Measurements from ENCODE around the gene CTNND2. TPM values are rescaled to one million over a fixed set of nuclear protein-coding genes. Genes with fewer than 3 reads are reported as not detected.

Gene CTNND2
- polyA plus RNA-seq, 1 of the 3 experiments (the other 2 are of a cell fraction) = not detected

GRCh38 chr5:11547140-11547539 lies 357.1 kb downstream of the CTNND2 start (continued):
- TF ChIP-seq CTCF (IDR thresholded peaks at IDR 0.05) = no peak

- POLR2A ChIA-PET = no interaction called here
- Histone ChIP-seq H3K9ac (no peak overlapping the region), H3K36me3 (replicated peaks in 1 of 2; ENCODE audit: control insufficient read depth in 1 of 2, insufficient read depth in 2 of 2, low read length in 1 of 2) (no peaks in the 10 kb centered on the region), H3K4me1 (ENCODE audit: control insufficient read depth in 1 of 2, insufficient read depth in 2 of 2, low read depth in 1 of 2, low read length in 1 of 2) (no peaks in the 10 kb centered on the region), H3K4me3 (ENCODE audit: low read depth in 2 of 2, low read length in 1 of 2) (no peak overlapping the region), H4K20me1 (ENCODE audit: insufficient read depth) (0 out of 2 replicates have a peak, but pooled peaks cover 5% of the 10 kb centered on the region), H3K27ac (ENCODE audit: low read depth in 2 of 2, low read length in 1 of 2) (no peak overlapping the region), H3K9me2 (no peaks in the 10 kb centered on the region), H3K4me2 (no peak overlapping the region), H3F3A (replicated peaks; ENCODE audit: insufficient read depth) (no peaks in the 10 kb centered on the region), H3K27me3 (ENCODE audit: insufficient read depth) (no peaks in the 10 kb centered on the region), H3K9me3 (no peaks in the 10 kb centered on the region), H3K79me2 (ENCODE audit: insufficient read depth) (no peaks in the 10 kb centered on the region), H2AFZ (ENCODE audit: low read depth) (no peak overlapping the region)
- WGBS (ENCODE audit: low lambda C conversion rate) = 15% methylated on average over 5 of the region's 5 CpGs
- DNase-seq = no peak
- CTCF ChIA-PET = no interaction called here
- TF ChIP-seq GABPA (IDR thresholded peaks at IDR 0.05; ENCODE audit: low read depth) (no peak), USF1 (IDR thresholded peaks at IDR 0.05; ENCODE audit: borderline replicate concordance, low read depth) (no peak), NRF1 (IDR thresholded peaks at IDR 0.05; ENCODE audit: low read depth, low read length) (no peak), RXRA (IDR thresholded peaks at IDR 0.05; ENCODE audit: borderline replicate concordance, low read depth) (no peak), CTCF (IDR thresholded peaks at IDR 0.05) (no peak), IRF3 (IDR thresholded peaks at IDR 0.05; ENCODE audit: low read depth, low read length) (no peak), RFX5 (IDR thresholded peaks at IDR 0.05; ENCODE audit: low read length) (no peak), MEF2A (IDR thresholded peaks at IDR 0.05; ENCODE audit: borderline replicate concordance, low read depth) (no peak), POLR2AphosphoS5 (IDR thresholded peaks at IDR 0.05; ENCODE audit: low read depth, low read length) (no peak), EZH2phosphoT487 (IDR thresholded peaks at IDR 0.05; ENCODE audit: borderline replicate concordance, low read depth) (no peak), NFIC (IDR thresholded peaks at IDR 0.05; ENCODE audit: borderline replicate concordance) (no peak), FOSL2 (IDR thresholded peaks at IDR 0.05; ENCODE audit: borderline replicate concordance, low read depth) (no peak)
These were observed 364.1 kb downstream of the CTNND2 start for GRCh38 chr5:11540112-11540511.

All from SK-N-SH (cell line).